ENCODE results near the gene EML1.

The EML1 gene

GRCh38 chr14:99883866-99884650 lies 90.8 kb downstream of the EML1 start:
- no peaks in the 10 kb centered on the region for H3K36me3 ChIP-seq (ENCODE audit: control insufficient read depth, insufficient read depth, low read length)
- no peak for DNase-seq (ENCODE audit: low read depth, low spot score)
- peaks cover 5% of the 10 kb centered on the region; the same call in 1 of the 2 replicates for H3K4me1 ChIP-seq (ENCODE audit: control insufficient read depth, insufficient read depth, low read length)
- H3K27ac ChIP-seq (ENCODE audit: low read length), result no peak overlapping the region
- no peak overlapping the region for H3K4me3 ChIP-seq (ENCODE audit: low read length)
- H3K27me3 ChIP-seq (ENCODE audit: control insufficient read depth, insufficient read depth, low read length), result no peaks in the 10 kb centered on the region
- H3K9me3 ChIP-seq (ENCODE audit: control insufficient read depth, insufficient read depth, low read length), result no peaks in the 10 kb centered on the region
- WGBS (ENCODE audit: insufficient coverage, insufficient read length), result no CpG with 5 or more reads among the region's 9 CpGs

- Histone ChIP-seq H3K4me3 (ENCODE audit: low read length) (no peak overlapping the region), H3K27me3 (ENCODE audit: control insufficient read depth, insufficient read depth, low read length) (no peaks in the 10 kb centered on the region), H3K36me3 (ENCODE audit: control insufficient read depth, insufficient read depth, low read length) (no peaks in the 10 kb centered on the region), H3K9me3 (ENCODE audit: control insufficient read depth, insufficient read depth, low read length) (no peaks in the 10 kb centered on the region), H3K4me1 (ENCODE audit: control insufficient read depth, insufficient read depth, low read length) (peaks cover 8% of the 10 kb centered on the region; the same call in 1 of the 2 replicates), H3K27ac (ENCODE audit: low read length) (no peak overlapping the region)
- no peak for DNase-seq (ENCODE audit: low read depth, low spot score)
- WGBS (ENCODE audit: insufficient coverage, insufficient read length), result no CpG with 5 or more reads among the region's 7 CpGs
Observed at GRCh38 chr14:99884834-99885648, 91.8 kb downstream of the EML1 start.

GRCh38 chr14:99885649-99885958 lies 92.4 kb downstream of the EML1 start:
- Histone ChIP-seq H3K27me3 (ENCODE audit: control insufficient read depth, insufficient read depth, low read length) (no peaks in the 10 kb centered on the region), H3K27ac (ENCODE audit: low read length) (no peak overlapping the region), H3K9me3 (ENCODE audit: control insufficient read depth, insufficient read depth, low read length) (no peaks in the 10 kb centered on the region), H3K4me3 (ENCODE audit: low read length) (no peak overlapping the region), H3K4me1 (ENCODE audit: control insufficient read depth, insufficient read depth, low read length) (peaks cover 10% of the 10 kb centered on the region), H3K36me3 (ENCODE audit: control insufficient read depth, insufficient read depth, low read length) (no peaks in the 10 kb centered on the region)
- no peak for DNase-seq (ENCODE audit: low read depth, low spot score)
- no CpG with 5 or more reads among the region's 3 CpGs for WGBS (ENCODE audit: insufficient coverage, insufficient read length)

GRCh38 chr14:99887407-99887806 lies 94.2 kb downstream of the EML1 start:
- WGBS (ENCODE audit: insufficient coverage, insufficient read length), result no CpG with 5 or more reads among the region's 9 CpGs
- Histone ChIP-seq H3K27ac (ENCODE audit: low read length) (no peak overlapping the region), H3K4me1 (ENCODE audit: control insufficient read depth, insufficient read depth, low read length) (peaks cover 10% of the 10 kb centered on the region), H3K27me3 (ENCODE audit: control insufficient read depth, insufficient read depth, low read length) (no peaks in the 10 kb centered on the region), H3K4me3 (ENCODE audit: low read length) (no peak overlapping the region), H3K36me3 (ENCODE audit: control insufficient read depth, insufficient read depth, low read length) (no peaks in the 10 kb centered on the region), H3K9me3 (ENCODE audit: control insufficient read depth, insufficient read depth, low read length) (no peaks in the 10 kb centered on the region)
- DNase-seq (ENCODE audit: low read depth, low spot score), result no peak

- no CpG with 5 or more reads among the region's 5 CpGs for WGBS (ENCODE audit: insufficient coverage, insufficient read length)
- Histone ChIP-seq H3K4me1 (ENCODE audit: control insufficient read depth, insufficient read depth, low read length) (peaks cover 10% of the 10 kb centered on the region), H3K27ac (ENCODE audit: low read length) (no peak overlapping the region), H3K4me3 (ENCODE audit: low read length) (no peak overlapping the region), H3K36me3 (ENCODE audit: control insufficient read depth, insufficient read depth, low read length) (no peaks in the 10 kb centered on the region), H3K27me3 (ENCODE audit: control insufficient read depth, insufficient read depth, low read length) (no peaks in the 10 kb centered on the region), H3K9me3 (ENCODE audit: control insufficient read depth, insufficient read depth, low read length) (no peaks in the 10 kb centered on the region)
- no peak for DNase-seq (ENCODE audit: low read depth, low spot score)
Observed at GRCh38 chr14:99888149-99888548, 94.9 kb downstream of the EML1 start.

- no CpG with 5 or more reads among the region's 11 CpGs for WGBS (ENCODE audit: insufficient coverage, insufficient read length)
- peak; percentile 35 for DNase-seq (ENCODE audit: low read depth, low spot score)
- no peak overlapping the region for H3K4me3 ChIP-seq (ENCODE audit: low read length)
- H3K27me3 ChIP-seq (ENCODE audit: control insufficient read depth, insufficient read depth, low read length), result no peaks in the 10 kb centered on the region
- H3K36me3 ChIP-seq (ENCODE audit: control insufficient read depth, insufficient read depth, low read length), result no peaks in the 10 kb centered on the region
- H3K4me1 ChIP-seq (ENCODE audit: control insufficient read depth, insufficient read depth, low read length), result peaks cover 10% of the 10 kb centered on the region
- H3K9me3 ChIP-seq (ENCODE audit: control insufficient read depth, insufficient read depth, low read length), result no peaks in the 10 kb centered on the region
- H3K27ac ChIP-seq (ENCODE audit: low read length), result no peak overlapping the region
Observed at GRCh38 chr14:99889268-99889667, 96.1 kb downstream of the EML1 start.

GRCh38 chr14:99891266-99891665 lies 98.1 kb downstream of the EML1 start:
- Histone ChIP-seq H3K4me1 (ENCODE audit: control insufficient read depth, insufficient read depth, low read length) (peaks cover 10% of the 10 kb centered on the region), H3K36me3 (ENCODE audit: control insufficient read depth, insufficient read depth, low read length) (no peaks in the 10 kb centered on the region), H3K4me3 (ENCODE audit: low read length) (no peak overlapping the region), H3K27me3 (ENCODE audit: control insufficient read depth, insufficient read depth, low read length) (no peaks in the 10 kb centered on the region), H3K9me3 (ENCODE audit: control insufficient read depth, insufficient read depth, low read length) (no peaks in the 10 kb centered on the region), H3K27ac (ENCODE audit: low read length) (no peak overlapping the region)
- WGBS (ENCODE audit: insufficient coverage, insufficient read length), result no CpG with 5 or more reads among the region's 2 CpGs
- DNase-seq (ENCODE audit: low read depth, low spot score), result no peak

GRCh38 chr14:99891900-99892299 lies 98.7 kb downstream of the EML1 start:
- no peak overlapping the region for H3K4me3 ChIP-seq (ENCODE audit: low read length)
- H3K36me3 ChIP-seq (ENCODE audit: control insufficient read depth, insufficient read depth, low read length), result no peaks in the 10 kb centered on the region
- no peak overlapping the region for H3K27ac ChIP-seq (ENCODE audit: low read length)
- WGBS (ENCODE audit: insufficient coverage, insufficient read length), result no CpG with 5 or more reads among the region's 10 CpGs
- H3K27me3 ChIP-seq (ENCODE audit: control insufficient read depth, insufficient read depth, low read length), result no peaks in the 10 kb centered on the region
- no peaks in the 10 kb centered on the region for H3K9me3 ChIP-seq (ENCODE audit: control insufficient read depth, insufficient read depth, low read length)
- peaks cover 10% of the 10 kb centered on the region for H3K4me1 ChIP-seq (ENCODE audit: control insufficient read depth, insufficient read depth, low read length)
- DNase-seq (ENCODE audit: low read depth, low spot score), result no peak

GRCh38 chr14:99892406-99892805 lies 99.2 kb downstream of the EML1 start:
- DNase-seq (ENCODE audit: low read depth, low spot score), result no peak
- H3K36me3 ChIP-seq (ENCODE audit: control insufficient read depth, insufficient read depth, low read length), result no peaks in the 10 kb centered on the region
- peaks cover 10% of the 10 kb centered on the region for H3K4me1 ChIP-seq (ENCODE audit: control insufficient read depth, insufficient read depth, low read length)
- no peak overlapping the region for H3K27ac ChIP-seq (ENCODE audit: low read length)
- WGBS (ENCODE audit: insufficient coverage, insufficient read length), result no CpG with 5 or more reads among the region's 2 CpGs
- no peaks in the 10 kb centered on the region for H3K9me3 ChIP-seq (ENCODE audit: control insufficient read depth, insufficient read depth, low read length)
- H3K4me3 ChIP-seq (ENCODE audit: low read length), result no peak overlapping the region
- H3K27me3 ChIP-seq (ENCODE audit: control insufficient read depth, insufficient read depth, low read length), result no peaks in the 10 kb centered on the region

- no peak overlapping the region for H3K4me3 ChIP-seq (ENCODE audit: low read length)
- DNase-seq (ENCODE audit: low read depth, low spot score), result no peak
- no CpG with 5 or more reads among the region's 3 CpGs for WGBS (ENCODE audit: insufficient coverage, insufficient read length)
Observed at GRCh38 chr14:99896361-99896760, 103.1 kb downstream of the EML1 start.

More at GRCh38 chr14:99896361-99896760, 103.1 kb downstream of the EML1 start:
- H3K27me3 ChIP-seq (ENCODE audit: control insufficient read depth, insufficient read depth, low read length), result no peaks in the 10 kb centered on the region
- no peaks in the 10 kb centered on the region for H3K9me3 ChIP-seq (ENCODE audit: control insufficient read depth, insufficient read depth, low read length)
- H3K27ac ChIP-seq (ENCODE audit: low read length), result no peak overlapping the region
- H3K4me1 ChIP-seq (ENCODE audit: control insufficient read depth, insufficient read depth, low read length), result no peaks in the 10 kb centered on the region
- H3K36me3 ChIP-seq (ENCODE audit: control insufficient read depth, insufficient read depth, low read length), result no peaks in the 10 kb centered on the region
